ENCODE results near the gene FSD1. TPM values are rescaled to one million over a fixed set of nuclear protein-coding genes. Genes with fewer than 3 reads are reported as not detected.

The FSD1 gene
- total and polyA plus RNA-seq, 9 of the 15 experiments (the other 6 are each of a cell fraction or from before 2014, with no cell fraction given): 0.11 to 1.9 (median 0.94) TPM; not detected in 1

- TF ChIP-seq CEBPB (tag; IDR thresholded peaks at IDR 0.05): no peak
- peak; percentile 93 for TF ChIP-seq POLR2A (conservative IDR thresholded peaks at IDR 0.05)
- peak; percentile 87 for TF ChIP-seq SUPT5H (IDR thresholded peaks at IDR 0.05)
- TF ChIP-seq ZBED1 (IDR thresholded peaks at IDR 0.05): no peak
- peak; percentile 71 for TF ChIP-seq CXXC5 (CRISPR knock-in tag; IDR thresholded peaks at IDR 0.05)
- no peak for TF ChIP-seq ZNF445 (CRISPR knock-in tag; IDR thresholded peaks at IDR 0.05; ENCODE audit: low read depth)
- TF ChIP-seq RFX7 (CRISPR knock-in tag; IDR thresholded peaks at IDR 0.05): no peak
- peak; percentile 95 for TF ChIP-seq ZBTB2 (IDR thresholded peaks at IDR 0.05)
- no peak for TF ChIP-seq CBFB (CRISPR knock-in tag; IDR thresholded peaks at IDR 0.05)
- no peak for TF ChIP-seq PHF21A (IDR thresholded peaks at IDR 0.05; ENCODE audit: borderline replicate concordance, low read depth)
- TF ChIP-seq GMEB1 (CRISPR knock-in tag; IDR thresholded peaks at IDR 0.05): peak; percentile 38; the same call in 1 of the 2 replicates
- no peak for TF ChIP-seq DPF2 (IDR thresholded peaks at IDR 0.05)
- no peak for TF ChIP-seq ZNF224 (CRISPR knock-in tag; IDR thresholded peaks at IDR 0.05)
- TF ChIP-seq SMC3 (conservative IDR thresholded peaks at IDR 0.05; ENCODE audit: insufficient read depth, low read depth, low read length): no peak; the same call in 1 of the 2 replicates
- TF ChIP-seq JUND (IDR thresholded peaks at IDR 0.05; ENCODE audit: borderline replicate concordance, low read depth, low read length): peak; percentile 17; the same call in 1 of the 2 replicates
- TF ChIP-seq JUND (tag; IDR thresholded peaks at IDR 0.05; ENCODE audit: borderline replicate concordance, low read depth, low read length): no peak
- peak; percentile 65 for TF ChIP-seq TFAP4 (CRISPR knock-in tag; IDR thresholded peaks at IDR 0.05; ENCODE audit: borderline replicate concordance)
- no peak for TF ChIP-seq ZNF518B (CRISPR knock-in tag; IDR thresholded peaks at IDR 0.05)
- TF ChIP-seq MIER1 (IDR thresholded peaks at IDR 0.05; ENCODE audit: low read depth): no peak
- TF ChIP-seq HDGF (IDR thresholded peaks at IDR 0.05): no peak
- TF ChIP-seq EP300 (IDR thresholded peaks at IDR 0.05; ENCODE audit: low read length): no peak
- no peak for TF ChIP-seq ZFPM2 (CRISPR knock-in tag; IDR thresholded peaks at IDR 0.05)
- TF ChIP-seq ZNF133 (CRISPR knock-in tag; IDR thresholded peaks at IDR 0.05): 0 out of 2 replicates have a peak, but pooled peaks have one; percentile 38
- TF ChIP-seq ZFP36 (IDR thresholded peaks at IDR 0.05; ENCODE audit: low read depth, low read length, partially characterized antibody): peak; percentile 7
- TF ChIP-seq WHSC1 (IDR thresholded peaks at IDR 0.05; ENCODE audit: low read length): no peak
These were observed 24.0 kb downstream of the FSD1 start (continued) for GRCh38 chr19:4328243-4328990.
